H9 (cell line): ENCODE measurements around the gene GLT1D1. TPM values are rescaled to one million over a fixed set of nuclear protein-coding genes. Genes with fewer than 3 reads are reported as not detected.

Experiments used
- DNase-seq: peaks from one replicate; pipeline ENCODE4 v3.0.0-alpha.2; 2017
- H2AFZ ChIP-seq: one replicate; pipeline ENCODE4 v1.6.1; 2013; ENCODE audit warnings: mild to moderate bottlenecking, low read length, control low read depth, moderate library complexity
- H2AK5ac ChIP-seq: 2 replicates; pipeline ENCODE4 v1.6.1; 2013; ENCODE audit warnings: low read length, control low read depth, mixed read lengths; ENCODE audit not compliant: insufficient read length
- H2BK120ac ChIP-seq: one replicate; pipeline ENCODE4 v1.6.1; 2013; ENCODE audit warnings: low read depth, mild to moderate bottlenecking, low read length, control low read depth, inconsistent platforms; ENCODE audit not compliant: poor library complexity, severe bottlenecking
- H2BK12ac ChIP-seq: 2 replicates; pipeline ENCODE4 v1.6.1; 2013; ENCODE audit warnings: low read length, control low read depth, mixed read lengths, low read depth; ENCODE audit not compliant: insufficient read length
- H2BK15ac ChIP-seq: 2 replicates; pipeline ENCODE4 v1.6.1; 2013; ENCODE audit warnings: low read depth, low read length, control low read depth
- H2BK20ac ChIP-seq: one replicate; pipeline ENCODE4 v1.6.1; 2013; ENCODE audit warnings: low read depth, mild to moderate bottlenecking, low read length, control low read depth, inconsistent platforms; ENCODE audit not compliant: poor library complexity, severe bottlenecking
- H2BK5ac ChIP-seq: 2 replicates; pipeline ENCODE4 v1.6.1; 2013; ENCODE audit warnings: low read length, control low read depth, mixed read lengths; ENCODE audit not compliant: insufficient read length
- H3K14ac ChIP-seq: 2 replicates; pipeline ENCODE4 v1.6.1; 2013; ENCODE audit warnings: low read length, control low read depth; ENCODE audit not compliant: insufficient read depth
- H3K18ac ChIP-seq: 2 replicates; pipeline ENCODE4 v1.6.1; 2013; ENCODE audit warnings: low read depth, mild to moderate bottlenecking, mixed read lengths, low read length, control low read depth; ENCODE audit not compliant: insufficient read length
- H3K23ac ChIP-seq: 2 replicates; pipeline ENCODE4 v1.6.1; 2013; ENCODE audit warnings: low read length, control low read depth, mixed read lengths, low read depth; ENCODE audit not compliant: insufficient read length
- H3K23me2 ChIP-seq: 2 replicates; pipeline ENCODE4 v1.6.1; 2013; ENCODE audit warnings: low read depth, mild to moderate bottlenecking, mixed read lengths, low read length, control low read depth; ENCODE audit not compliant: insufficient read length, poor library complexity, severe bottlenecking
- H3K27ac ChIP-seq: 2 replicates; pipeline ENCODE4 v1.5.1; 2013; ENCODE audit warnings: low read length, control low read depth, mixed read lengths, low read depth; ENCODE audit not compliant: insufficient read length
- H3K27me3 ChIP-seq: 2 replicates; pipeline ENCODE4 v1.6.1; 2013; ENCODE audit warnings: low read length, control low read depth, inconsistent platforms; ENCODE audit not compliant: insufficient read depth
- H3K4ac ChIP-seq: 2 replicates; pipeline ENCODE4 v1.6.1; 2013; ENCODE audit warnings: low read depth, mild to moderate bottlenecking, control low read depth, inconsistent platforms, low read length, moderate library complexity
- H3K4me1 ChIP-seq: 2 replicates; pipeline ENCODE4 v1.6.1; 2013; ENCODE audit warnings: low read length, control low read depth, inconsistent platforms; ENCODE audit not compliant: insufficient read depth
- H3K4me2 ChIP-seq: 2 replicates; pipeline ENCODE4 v1.6.1; 2013; ENCODE audit warnings: low read length, control low read depth, mixed read lengths; ENCODE audit not compliant: insufficient read length, insufficient read depth
- H3K56ac ChIP-seq: 2 replicates; pipeline ENCODE4 v1.6.1; 2013; ENCODE audit warnings: low read depth, mild to moderate bottlenecking, mixed read lengths, low read length, control low read depth; ENCODE audit not compliant: insufficient read length
- H3K79me1 ChIP-seq: 2 replicates; pipeline ENCODE4 v1.6.1; 2013; ENCODE audit warnings: low read depth, mild to moderate bottlenecking, moderate library complexity, low read length, control low read depth, inconsistent platforms; ENCODE audit not compliant: insufficient read depth, poor library complexity, severe bottlenecking
- H3K79me2 ChIP-seq: 2 replicates; pipeline ENCODE4 v1.6.1; 2013; ENCODE audit warnings: low read length, control low read depth, inconsistent platforms; ENCODE audit not compliant: insufficient read depth
- H3K9ac ChIP-seq: 2 replicates; pipeline ENCODE4 v1.6.1; 2013; ENCODE audit warnings: low read length, control low read depth, mixed read lengths; ENCODE audit not compliant: insufficient read length; ENCODE audit errors: extremely low read depth
- H3K9me3 ChIP-seq: one replicate; pipeline ENCODE4 v1.6.1; 2013; ENCODE audit warnings: low read depth, low read length, inconsistent platforms; ENCODE audit not compliant: control insufficient read depth
- H3T11ph ChIP-seq: one replicate; pipeline ENCODE4 v1.6.1; 2013; ENCODE audit warnings: mild to moderate bottlenecking, low read length, control low read depth, inconsistent platforms
- H4K20me1 ChIP-seq: one replicate; pipeline ENCODE4 v1.6.1; 2013; ENCODE audit not compliant: control insufficient read depth, insufficient read length, insufficient read depth
- H4K5ac ChIP-seq: 2 replicates; pipeline ENCODE4 v1.6.1; 2013; ENCODE audit warnings: low read depth, mild to moderate bottlenecking, mixed read lengths, low read length, control low read depth; ENCODE audit not compliant: insufficient read length
- H4K8ac ChIP-seq: replicated peaks from 2 replicates; pipeline ENCODE4 v1.6.1; 2013; ENCODE audit warnings: low read length, control low read depth, mixed read lengths, low read depth; ENCODE audit not compliant: insufficient read length
- H4K91ac ChIP-seq: 2 replicates; pipeline ENCODE4 v1.6.1; 2013; ENCODE audit warnings: low read depth, mild to moderate bottlenecking, moderate library complexity, mixed read lengths, low read length, control low read depth; ENCODE audit not compliant: insufficient read length
- H3K27ac Mint-ChIP-seq, 3 experiments: 2 replicates in 2 of 3; 3 replicates in 1 of 3; pipeline ENCODE4 v1.8.0; 2020 to 2021; ENCODE audit warnings: mixed read lengths in 3 of 3, mild to moderate bottlenecking in 1 of 3, moderate library complexity in 1 of 3
- H3K27me3 Mint-ChIP-seq: 2 replicates; pipeline ENCODE4 v1.8.0; 2021; ENCODE audit warnings: low read depth, mild to moderate bottlenecking, moderate library complexity, mixed read lengths
- H3K36me3 Mint-ChIP-seq, 3 experiments: 2 replicates in 2 of 3; 3 replicates in 1 of 3; pipeline ENCODE4 v1.8.0; 2020 to 2021; ENCODE audit warnings: low read depth in 3 of 3, mixed read lengths in 3 of 3; ENCODE audit not compliant: insufficient read depth in 1 of 3
- H3K4me1 Mint-ChIP-seq, 2 experiments: 2 replicates each; pipeline ENCODE4 v1.8.0; 2020; ENCODE audit warnings: mixed read lengths in 2 of 2
- H3K4me3 Mint-ChIP-seq, 2 experiments: 2 replicates in 1 of 2; 3 replicates in 1 of 2; pipeline ENCODE4 v1.8.0; 2020 to 2021; ENCODE audit warnings: mild to moderate bottlenecking in 2 of 2, mixed read lengths in 2 of 2, moderate library complexity in 1 of 2
- H3K9me3 Mint-ChIP-seq, 2 experiments: 2 replicates in 1 of 2; 3 replicates in 1 of 2; pipeline ENCODE4 v1.8.0; 2020; ENCODE audit warnings: mild to moderate bottlenecking in 2 of 2, mixed read lengths in 2 of 2, moderate library complexity in 1 of 2
- CTCF ChIP-seq: fragments of 200-600 bp; sonication (generic); conservative IDR thresholded peaks from 3 replicates; pipeline ENCODE4 v1.8.0; 2021; ENCODE audit warnings: antibody characterized with exemption, mild to moderate bottlenecking
- WGBS: extraction: QIAGEN DNeasy Blood & Tissue Kit; methylation state at CpG from one replicate; pipeline ENCODE4 v1.1.7; 2013; ENCODE audit warnings: missing lambda C conversion rate, low lambda C conversion rate, mixed read lengths; ENCODE audit not compliant: insufficient read length; ENCODE audit errors: extremely low coverage; 5-methylcytosine and 5-hydroxymethylcytosine counted together
- total RNA-seq: library from RNA; stranded (reverse); gene quantifications from 2 replicates; pipeline ENCODE4 v1.2.1, GENCODE V29; 2021

Gene GLT1D1
- total RNA-seq, 1 experiment from 2014 or later = 7.0 TPM

GRCh38 chr12:128971802-128972201 is 118.5 kb downstream of the GLT1D1 start:
- WGBS = no CpG with 5 or more reads among the region's 11 CpGs
- Histone ChIP-seq H2AFZ (peak overlapping the region; percentile 41), H4K5ac (no peak overlapping the region), H2BK12ac (no peak overlapping the region), H3K27me3 (peaks cover 3% of the 10 kb centered on the region; the same call in 1 of the 2 replicates), H3K23ac (no peak overlapping the region), H2AK5ac (no peak overlapping the region), H3K9ac (no peak overlapping the region), H3K23me2 (peaks cover 2% of the 10 kb centered on the region), H3K4me1 (peaks cover 4% of the 10 kb centered on the region; the same call in 1 of the 2 replicates), H3K27ac (no peak overlapping the region), H3K79me2 (no peaks in the 10 kb centered on the region), H3K4ac (no peak overlapping the region), H4K8ac (no peak overlapping the region), H3K18ac (no peak overlapping the region), H3T11ph (no peak overlapping the region), H3K56ac (no peak overlapping the region), H3K9me3 (no peaks in the 10 kb centered on the region), H2BK120ac (no peak overlapping the region), H2BK15ac (no peak overlapping the region), H4K20me1 (peaks cover 3% of the 10 kb centered on the region), H3K4me2 (peak overlapping the region; percentile 54), H4K91ac (no peak overlapping the region), H2BK20ac (no peak overlapping the region), H3K14ac (no peak overlapping the region), H3K79me1 (no peaks in the 10 kb centered on the region), H2BK5ac (no peak overlapping the region)
- no peaks in the 10 kb centered on the region for H3K9me3 Mint-ChIP-seq
- no peaks in the 10 kb centered on the region; a peak in 2 of 7 replicates for H3K36me3 Mint-ChIP-seq
- peaks cover 49 to 54% of the 10 kb centered on the region in 2 experiments for H3K4me1 Mint-ChIP-seq
- H3K27ac Mint-ChIP-seq = 0 out of 7 replicates have a peak overlapping the region, but pooled peaks of 1 of the 3 experiments have one; percentile 16
- H3K27me3 Mint-ChIP-seq = peaks cover 60% of the 10 kb centered on the region
- H3K4me3 Mint-ChIP-seq = peak overlapping the region in 1 of 2 experiments; percentile 26; a peak in 2 of 5 replicates
- DNase-seq = no peak
- no peak for TF ChIP-seq CTCF
